Brain microvascular endothelial cell (primary cell): Measurements from ENCODE around the gene UBXN11.
"Not testable (repeated sequence)": the region's sequence is repeated elsewhere in the genome, so short reads cannot be mapped to it uniquely, and the experiment has no call there.

Source experiments
- DNase-seq: peaks from one replicate; pipeline ENCODE4 v3.0.0-alpha.2; 2020
- H3K27ac ChIP-seq: fragments of 250-450 bp; sonication (Bioruptor Pico); 2 replicates; pipeline ENCODE4 v1.5.1; 2020; ENCODE audit warnings: mild to moderate bottlenecking, moderate library complexity
- H3K27me3 ChIP-seq: fragments of 250-450 bp; sonication (Bioruptor Pico); replicated peaks from 2 replicates; pipeline ENCODE4 v1.5.1; 2020; ENCODE audit warnings: mild to moderate bottlenecking
- H3K36me3 ChIP-seq: fragments of 250-450 bp; sonication (Bioruptor Pico); replicated peaks from 2 replicates; pipeline ENCODE4 v1.5.1; 2020; ENCODE audit warnings: mild to moderate bottlenecking
- H3K4me3 ChIP-seq: 2 replicates; pipeline ENCODE4 v1.5.1; 2011; ENCODE audit warnings: low read depth, mild to moderate bottlenecking, control low read depth, low read length, moderate library complexity
- in situ Hi-C: cut with HindIII; loops from 2 replicates; pipeline ENCODE4 v1.10.0; 2017; ENCODE audit warnings: low sequenced_read_pairs, low pct_ligation_motif_present
- TF ChIP-seq, protein P1 (sequence below): IDR thresholded peaks from 2 replicates; pipeline ENCODE4 v1.5.1; 2011; ENCODE audit warnings: low read depth, mild to moderate bottlenecking, moderate library complexity, low read length, control low read depth, inconsistent platforms; ENCODE audit errors: missing control alignments

UBXN11 gene

GRCh38 chr1:26317146-26317545 is 10.7 kb upstream of the UBXN11 start:
- Histone ChIP-seq H3K36me3 (no peaks in the 10 kb centered on the region), H3K27me3 (no peaks in the 10 kb centered on the region), H3K4me3 (no peak overlapping the region), H3K27ac (no peak overlapping the region)
- TF ChIP-seq, protein P1, sequence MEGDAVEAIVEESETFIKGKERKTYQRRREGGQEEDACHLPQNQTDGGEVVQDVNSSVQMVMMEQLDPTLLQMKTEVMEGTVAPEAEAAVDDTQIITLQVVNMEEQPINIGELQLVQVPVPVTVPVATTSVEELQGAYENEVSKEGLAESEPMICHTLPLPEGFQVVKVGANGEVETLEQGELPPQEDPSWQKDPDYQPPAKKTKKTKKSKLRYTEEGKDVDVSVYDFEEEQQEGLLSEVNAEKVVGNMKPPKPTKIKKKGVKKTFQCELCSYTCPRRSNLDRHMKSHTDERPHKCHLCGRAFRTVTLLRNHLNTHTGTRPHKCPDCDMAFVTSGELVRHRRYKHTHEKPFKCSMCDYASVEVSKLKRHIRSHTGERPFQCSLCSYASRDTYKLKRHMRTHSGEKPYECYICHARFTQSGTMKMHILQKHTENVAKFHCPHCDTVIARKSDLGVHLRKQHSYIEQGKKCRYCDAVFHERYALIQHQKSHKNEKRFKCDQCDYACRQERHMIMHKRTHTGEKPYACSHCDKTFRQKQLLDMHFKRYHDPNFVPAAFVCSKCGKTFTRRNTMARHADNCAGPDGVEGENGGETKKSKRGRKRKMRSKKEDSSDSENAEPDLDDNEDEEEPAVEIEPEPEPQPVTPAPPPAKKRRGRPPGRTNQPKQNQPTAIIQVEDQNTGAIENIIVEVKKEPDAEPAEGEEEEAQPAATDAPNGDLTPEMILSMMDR = no peak
- in situ Hi-C loops = no loop called here
- DNase-seq = no peak

DNA sequence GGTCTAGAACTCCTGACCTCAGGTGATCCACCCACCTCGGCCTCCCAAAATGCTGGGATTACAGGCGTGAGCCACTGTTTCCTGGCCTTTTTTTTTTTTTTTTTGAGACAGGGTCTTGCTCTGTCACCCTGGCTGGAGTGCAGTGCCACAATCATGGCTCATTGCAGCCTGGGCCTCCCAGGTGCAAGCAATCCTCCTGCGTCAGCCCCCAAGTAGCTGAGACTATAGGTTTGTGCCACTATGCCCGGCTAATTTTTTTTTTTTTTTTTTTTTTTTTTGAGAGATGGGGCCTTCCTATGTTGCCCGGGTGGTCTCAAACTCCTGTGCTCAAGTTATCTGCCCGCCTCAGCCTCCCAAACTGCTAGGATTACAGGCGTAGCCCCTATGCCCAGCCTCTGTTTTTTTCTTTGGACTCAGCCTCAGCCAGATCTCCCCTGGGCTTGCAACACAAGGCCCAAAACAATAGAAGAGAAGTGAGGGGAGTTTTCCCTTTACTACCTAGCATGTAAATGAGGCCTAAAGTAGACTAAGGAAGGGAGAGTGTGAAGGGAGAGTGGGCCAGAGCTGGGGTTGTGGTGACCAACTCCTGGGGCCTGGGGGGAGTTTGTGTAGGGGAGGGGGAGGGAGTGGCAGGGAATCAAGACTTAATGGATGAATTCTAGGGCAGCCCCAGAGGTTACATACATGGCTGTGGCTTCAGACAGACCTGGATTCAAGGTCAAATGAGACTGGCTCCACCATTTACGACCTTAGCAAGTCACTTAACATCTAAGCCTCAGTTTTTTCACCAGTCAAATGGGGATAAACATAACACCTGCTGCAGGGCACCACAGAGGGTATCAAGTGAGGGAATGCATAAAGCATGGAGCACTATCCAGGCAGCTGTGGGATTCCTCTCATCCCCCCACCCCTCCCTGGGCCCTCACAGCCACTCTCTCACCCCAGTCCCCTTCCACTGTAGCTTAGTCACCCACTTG is 9.7 kb upstream of the UBXN11 start:
- H3K4me3 ChIP-seq = no peak overlapping the region

GRCh38 chr1:26314501-26314900 is 8.1 kb upstream of the UBXN11 start:
- in situ Hi-C loops = no loop called here
- H3K4me3 ChIP-seq = no peak overlapping the region
- H3K27ac ChIP-seq = no peak overlapping the region
- TF ChIP-seq, protein P1 = no peak
- no peak for DNase-seq
- no peaks in the 10 kb centered on the region for H3K27me3 ChIP-seq
- no peaks in the 10 kb centered on the region for H3K36me3 ChIP-seq

More for the DNA sequence above, 9.7 kb upstream of the UBXN11 start:
- no peak for DNase-seq
- H3K36me3 ChIP-seq = no peaks in the 10 kb centered on the region
- in situ Hi-C loops = no loop called here
- H3K27ac ChIP-seq = no peak overlapping the region
- no peaks in the 10 kb centered on the region for H3K27me3 ChIP-seq
- TF ChIP-seq, protein P1 = no peak

GRCh38 chr1:26307966-26308899 is 1.8 kb upstream of the UBXN11 start:
- H3K36me3 ChIP-seq, DNase-seq, H3K27ac ChIP-seq, in situ Hi-C loops, H3K4me3 ChIP-seq, H3K27me3 ChIP-seq: not testable (repeated sequence)

DNA sequence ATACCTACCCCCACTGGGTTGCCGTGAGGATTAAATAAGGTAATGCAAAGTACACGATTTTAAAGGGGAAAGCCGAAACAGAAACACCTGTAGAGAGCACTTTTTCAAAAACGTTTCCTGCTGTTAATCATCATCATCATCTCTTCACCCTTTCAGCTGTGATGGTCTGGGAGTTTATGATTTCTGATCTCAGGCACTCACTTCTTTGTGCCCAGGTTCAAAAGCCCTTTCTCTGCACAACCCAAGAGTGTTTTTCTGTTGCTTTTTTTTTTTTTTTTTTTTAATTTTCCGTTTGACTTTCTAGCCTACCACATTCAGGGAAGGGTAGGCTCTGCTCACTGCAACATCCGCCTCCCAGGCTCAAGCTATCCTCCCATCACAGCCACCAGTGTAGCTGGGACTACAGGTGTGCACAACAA is 936 bp upstream of the UBXN11 start:
- in situ Hi-C loops = no loop called here
- Histone ChIP-seq H3K36me3 (no peaks in the 10 kb centered on the region), H3K27me3 (no peaks in the 10 kb centered on the region), H3K4me3 (no peak overlapping the region), H3K27ac (no peak overlapping the region)
- TF ChIP-seq, protein P1 = no peak
- no peak for DNase-seq

DNA sequence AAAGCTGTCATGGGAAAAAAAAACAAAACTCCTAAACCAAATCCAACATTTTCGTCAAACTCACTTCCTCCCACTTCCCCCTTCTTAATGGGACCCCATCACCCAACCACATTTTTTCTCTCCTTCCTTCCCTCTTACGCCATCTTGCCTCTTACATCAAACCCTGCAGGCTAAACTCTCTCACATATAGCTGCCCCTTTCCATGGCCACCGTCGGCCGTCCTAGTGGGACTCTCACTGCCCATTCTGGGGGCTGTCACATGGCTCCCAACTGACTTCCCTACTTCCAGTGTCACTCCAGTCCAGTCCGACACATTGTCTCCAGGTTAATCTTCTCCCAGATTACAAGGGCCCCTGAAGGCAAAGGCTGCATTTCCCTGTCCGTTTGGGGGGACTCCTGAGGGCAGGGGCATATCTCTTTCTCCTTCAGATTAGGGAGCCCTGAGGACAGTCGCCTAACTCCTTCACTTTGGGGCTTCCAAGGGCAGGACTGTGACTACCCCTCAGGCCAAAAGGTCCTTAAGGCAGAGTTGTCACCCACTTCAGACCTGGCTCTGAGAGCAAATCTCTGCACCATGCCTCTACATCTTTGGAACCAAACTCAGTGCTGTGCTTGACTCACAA is 658 bp downstream of the UBXN11 start:
- TF ChIP-seq, protein P1 = no peak
- DNase-seq = no peak
- in situ Hi-C loops = no loop called here
- peak overlapping the region; percentile 92 for H3K4me3 ChIP-seq
- no peaks in the 10 kb centered on the region for H3K36me3 ChIP-seq
- H3K27me3 ChIP-seq = no peaks in the 10 kb centered on the region
- peak overlapping the region; percentile 57 for H3K27ac ChIP-seq
